WERI-Rb-1 (cell line): ENCODE results near the gene AHR.
"Not testable (repeated sequence)": the region's sequence is repeated elsewhere in the genome, so short reads cannot be mapped to it uniquely, and the experiment has no call there.

Source experiments
- DNase-seq: peaks from one replicate; pipeline ENCODE4 v3.0.0-alpha.2; 2020
- H3K27ac ChIP-seq: fragments of 250-450 bp; sonication (Bioruptor Pico); 2 replicates; pipeline ENCODE4 v1.5.1; 2020; ENCODE audit warnings: mild to moderate bottlenecking, moderate library complexity
- H3K27me3 ChIP-seq: fragments of 250-450 bp; sonication (Bioruptor Pico); 2 replicates; pipeline ENCODE4 v1.5.1; 2021; ENCODE audit warnings: mild to moderate bottlenecking, low read depth, moderate library complexity; ENCODE audit not compliant: insufficient read depth, severe bottlenecking
- H3K36me3 ChIP-seq: fragments of 250-450 bp; sonication (Bioruptor Pico); 2 replicates; pipeline ENCODE4 v1.5.1; 2020; ENCODE audit warnings: mild to moderate bottlenecking, moderate library complexity
- H3K4me3 ChIP-seq: 2 replicates; pipeline ENCODE4 v1.5.1; 2011; ENCODE audit warnings: low read depth, mild to moderate bottlenecking, control low read depth, low read length
- H3K9me3 ChIP-seq: fragments of 250-450 bp; sonication (Bioruptor Pico); 2 replicates; pipeline ENCODE4 v1.5.1; 2021; ENCODE audit warnings: mild to moderate bottlenecking, moderate library complexity; ENCODE audit not compliant: severe bottlenecking
- CTCF ChIP-seq: IDR thresholded peaks from 2 replicates; pipeline ENCODE4 v1.5.1; 2011; ENCODE audit warnings: low read depth, mild to moderate bottlenecking, control low read depth, inconsistent platforms, low read length

Gene AHR

DNA sequence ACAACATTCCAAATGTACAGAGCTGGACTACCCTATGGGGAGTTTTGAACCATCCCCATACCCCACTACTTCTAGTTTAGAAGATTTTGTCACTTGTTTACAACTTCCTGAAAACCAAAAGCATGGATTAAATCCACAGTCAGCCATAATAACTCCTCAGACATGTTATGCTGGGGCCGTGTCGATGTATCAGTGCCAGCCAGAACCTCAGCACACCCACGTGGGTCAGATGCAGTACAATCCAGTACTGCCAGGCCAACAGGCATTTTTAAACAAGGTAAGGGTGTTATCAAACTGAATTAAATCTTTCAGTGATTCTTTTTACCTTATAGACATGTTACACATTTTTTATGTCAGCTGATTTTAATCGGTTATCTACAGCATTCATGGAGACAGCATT lies 41.5 kb downstream of the AHR start:
- Histone ChIP-seq H3K27me3 (no peaks in the 10 kb centered on the region), H3K4me3 (no peak overlapping the region), H3K27ac (no peak overlapping the region), H3K36me3 (no peaks in the 10 kb centered on the region), H3K9me3 (no peaks in the 10 kb centered on the region)
- no peak for TF ChIP-seq CTCF
- DNase-seq: no peak

DNA sequence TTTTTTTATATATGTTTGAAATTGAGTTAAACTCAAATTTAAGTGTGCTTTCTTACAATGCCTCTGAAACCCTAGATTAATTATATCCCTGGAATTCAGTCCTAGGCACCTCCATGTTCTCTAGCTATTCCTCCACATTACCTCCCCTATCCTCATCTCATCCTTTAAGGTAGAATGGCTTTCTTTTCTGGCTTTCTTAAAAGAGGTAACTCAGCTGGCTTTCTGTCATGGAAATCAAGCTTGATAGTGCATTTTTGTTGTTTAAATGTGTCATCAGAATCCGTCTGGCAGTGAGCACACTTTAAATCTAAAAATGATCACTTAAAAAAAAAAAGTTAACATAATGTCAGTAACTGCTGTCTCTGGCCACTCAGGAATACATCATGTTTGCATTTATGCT lies 42.2 kb downstream of the AHR start:
- no peak for TF ChIP-seq CTCF
- Histone ChIP-seq H3K27ac (no peak overlapping the region), H3K36me3 (no peaks in the 10 kb centered on the region), H3K4me3 (no peak overlapping the region), H3K27me3 (no peaks in the 10 kb centered on the region), H3K9me3 (no peaks in the 10 kb centered on the region)
- no peak for DNase-seq

- TF ChIP-seq CTCF: no peak
These were observed 44.3 kb downstream of the AHR start for GRCh38 chr7:17342756-17343155.

DNA sequence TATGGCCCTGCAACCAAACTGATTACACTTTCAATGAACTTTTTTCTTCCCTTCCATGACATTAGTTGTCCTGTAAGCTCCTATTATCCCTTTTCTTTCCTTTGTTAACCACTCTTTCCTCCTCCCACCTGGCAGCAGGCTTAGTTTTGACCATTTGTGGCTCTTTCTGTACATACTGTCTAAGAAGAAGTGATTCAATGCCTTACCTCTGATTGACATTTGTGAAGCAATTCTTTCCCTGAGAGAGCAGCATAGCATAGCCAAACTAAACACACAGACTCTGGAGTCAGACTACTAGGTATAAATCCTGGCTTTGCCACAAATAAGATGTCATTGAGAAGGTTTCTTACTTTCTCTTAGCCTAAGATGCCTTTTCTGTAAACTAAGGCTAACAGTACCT lies 48.9 kb downstream of the AHR start:
- Histone ChIP-seq H3K9me3 (peaks cover 6% of the 10 kb centered on the region), H3K4me3 (no peak overlapping the region), H3K27ac (no peak overlapping the region), H3K27me3 (no peaks in the 10 kb centered on the region), H3K36me3 (no peaks in the 10 kb centered on the region)
- no peak for DNase-seq
- no peak for TF ChIP-seq CTCF

More at GRCh38 chr7:17342756-17343155, 44.3 kb downstream of the AHR start:
- Histone ChIP-seq H3K27ac (no peak overlapping the region), H3K36me3 (no peaks in the 10 kb centered on the region), H3K9me3 (no peaks in the 10 kb centered on the region), H3K27me3 (no peaks in the 10 kb centered on the region), H3K4me3 (no peak overlapping the region)
- DNase-seq: no peak

- not testable (repeated sequence) for H3K27me3 ChIP-seq, H3K27ac ChIP-seq, H3K36me3 ChIP-seq, H3K9me3 ChIP-seq, DNase-seq, H3K4me3 ChIP-seq
These were observed 50.5 kb downstream of the AHR start for GRCh38 chr7:17348932-17349331.

GRCh38 chr7:17350321-17350720 lies 51.9 kb downstream of the AHR start:
- not testable (repeated sequence) for H3K36me3 ChIP-seq, H3K4me3 ChIP-seq, DNase-seq, H3K9me3 ChIP-seq, H3K27ac ChIP-seq, H3K27me3 ChIP-seq

DNA sequence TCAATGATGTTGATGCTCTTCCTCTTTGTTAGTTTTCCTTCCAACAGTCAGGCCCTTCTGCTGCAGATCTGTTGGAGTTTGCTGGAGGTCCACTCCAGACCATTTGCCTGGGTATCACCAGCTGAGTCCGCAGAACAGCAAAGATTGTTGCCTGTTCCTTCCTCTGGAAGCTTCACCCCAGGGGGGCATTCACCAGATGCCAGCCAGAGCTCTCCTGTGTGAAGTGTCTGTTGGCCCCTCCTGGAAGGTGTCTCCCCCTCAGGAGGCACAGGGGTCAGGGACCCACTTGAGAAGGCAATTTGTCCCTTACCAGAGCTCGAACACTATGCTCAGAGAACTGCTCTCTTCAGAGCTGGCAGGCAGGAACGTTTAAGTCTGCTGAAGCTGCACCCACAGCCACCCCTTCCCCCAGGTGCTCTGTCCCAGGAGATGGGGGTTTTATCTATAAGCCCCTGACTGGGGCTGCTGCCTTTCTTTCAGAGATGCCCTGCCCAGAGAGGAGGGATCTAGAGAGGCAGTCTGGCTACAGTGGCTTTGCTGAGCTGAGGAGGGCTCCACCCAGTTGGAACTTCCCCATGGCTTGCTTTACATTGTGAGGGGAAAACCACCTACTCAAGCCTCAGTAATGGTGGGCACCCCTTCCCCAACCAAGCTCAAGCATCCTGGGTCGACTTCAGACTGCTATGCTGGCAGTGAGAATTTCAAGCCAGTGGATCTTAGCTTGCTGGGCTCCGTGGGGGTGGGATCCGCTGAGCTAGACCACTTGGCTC lies 55.4 kb downstream of the AHR start:
- not testable (repeated sequence) for DNase-seq

More for the DNA sequence above, 55.4 kb downstream of the AHR start:
- H3K9me3 ChIP-seq, H3K27ac ChIP-seq, H3K27me3 ChIP-seq, H3K36me3 ChIP-seq, H3K4me3 ChIP-seq: not testable (repeated sequence)
